HG03066 (cell line): ENCODE data around the gene ANXA11.

Source experiments
- ATAC-seq: cut with Tn5 transposase; IDR thresholded peaks from one replicate; pipeline ENCODE4 v1.9.1; 2021; ENCODE audit warnings: low read depth; ENCODE audit not compliant: unreplicated experiment

The ANXA11 gene

DNA sequence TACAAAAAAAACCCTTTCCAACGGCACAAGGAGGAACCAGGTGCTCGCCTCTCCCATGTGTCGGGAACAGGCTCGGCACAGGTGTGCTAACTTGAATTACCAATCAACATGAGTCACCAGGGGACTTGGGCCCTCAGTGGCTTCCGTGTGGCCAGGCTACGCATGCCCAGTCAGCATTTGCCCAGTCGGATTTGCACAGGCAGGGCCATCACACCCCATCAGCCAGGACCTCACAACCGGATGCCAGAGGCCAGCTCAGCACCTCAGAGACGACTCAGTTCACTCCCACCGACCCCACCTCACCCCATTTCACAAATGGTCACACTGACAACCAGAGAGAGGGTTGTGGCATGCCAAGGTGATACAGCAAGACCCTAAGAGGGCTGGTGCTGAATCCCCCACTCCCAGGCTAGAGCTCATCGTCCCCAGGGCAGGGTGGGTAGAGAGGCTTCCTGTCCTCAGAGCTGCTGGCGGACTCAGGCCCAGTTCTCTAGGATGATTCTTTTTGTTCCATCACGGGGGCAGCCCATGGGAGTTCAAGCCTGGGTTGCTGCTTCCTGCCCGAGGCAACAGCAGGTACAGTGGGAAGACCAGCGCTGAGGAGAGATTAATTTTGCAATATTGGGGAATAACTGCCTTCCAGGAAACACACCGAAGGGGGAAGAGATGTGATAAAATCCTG, 13.6 kb downstream of the ANXA11 start:
- ATAC-seq: no peak

- no peak for ATAC-seq
These were observed 16.6 kb downstream of the ANXA11 start for GRCh38 chr10:80188713-80189112.

DNA sequence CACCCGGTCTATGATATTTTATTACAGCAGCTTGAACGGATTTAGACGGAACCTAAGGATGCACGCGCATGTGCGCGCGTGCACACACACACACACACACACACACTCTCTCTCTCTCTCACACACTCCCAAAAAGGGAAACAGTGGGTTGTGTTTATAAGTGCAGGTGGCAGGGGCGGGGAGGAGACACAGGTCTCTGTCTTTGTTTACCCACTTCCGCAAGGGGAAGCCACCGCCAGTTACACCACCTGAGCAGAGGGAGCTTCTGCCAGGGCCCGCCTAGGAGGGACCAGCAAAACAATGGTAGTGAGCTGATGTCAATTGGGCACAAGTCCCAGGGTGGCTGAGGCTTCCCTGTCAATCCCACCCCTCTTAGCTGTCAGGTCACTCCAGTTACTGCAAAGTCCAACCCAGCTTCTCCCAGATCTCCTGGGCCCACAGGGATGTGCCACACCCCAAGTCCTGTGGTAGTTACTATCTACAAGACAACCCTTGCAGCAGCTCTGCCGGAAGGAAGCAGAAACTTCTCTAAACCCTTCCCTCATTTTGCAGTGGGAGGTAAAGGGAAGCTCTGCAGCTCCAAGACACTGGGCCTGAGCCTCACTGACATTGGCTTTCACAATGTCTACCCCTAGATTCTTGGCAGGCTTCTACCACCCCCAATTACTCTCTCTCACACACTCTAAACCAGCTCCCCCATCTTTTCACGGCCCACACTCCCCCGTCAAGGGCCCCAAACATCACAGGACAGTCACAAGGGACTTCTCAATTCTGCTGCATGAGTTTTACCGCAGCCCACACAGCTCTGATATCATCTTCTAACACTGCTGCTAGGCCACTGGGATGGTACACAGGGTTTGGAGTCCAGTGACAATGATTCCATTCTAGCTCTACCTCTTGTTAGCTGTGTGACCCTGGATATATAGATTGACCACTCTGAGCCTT, 17.6 kb downstream of the ANXA11 start:
- peak; percentile 89 for ATAC-seq

DNA sequence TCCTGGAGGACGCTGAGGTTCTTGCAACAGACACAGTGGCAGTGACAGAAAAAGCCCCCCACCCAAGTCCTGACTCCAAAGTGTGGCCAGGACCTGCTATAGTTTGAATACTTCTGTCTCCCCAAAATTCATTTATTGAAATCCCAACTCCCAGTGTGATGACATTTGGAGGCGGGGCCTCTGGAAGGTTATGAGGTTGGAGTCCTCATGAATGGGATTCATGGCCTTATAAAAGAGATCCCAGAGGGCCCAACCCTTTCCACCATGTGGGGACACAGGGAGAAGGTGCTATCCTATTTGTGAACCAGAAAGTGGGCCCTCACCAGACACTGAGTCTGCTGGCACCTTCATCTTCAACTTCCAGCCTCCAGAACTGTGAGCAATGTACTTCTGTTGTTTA, 18.3 kb downstream of the ANXA11 start:
- no peak for ATAC-seq

- no peak for ATAC-seq
These were observed 18.8 kb downstream of the ANXA11 start for GRCh38 chr10:80186364-80187012.

DNA sequence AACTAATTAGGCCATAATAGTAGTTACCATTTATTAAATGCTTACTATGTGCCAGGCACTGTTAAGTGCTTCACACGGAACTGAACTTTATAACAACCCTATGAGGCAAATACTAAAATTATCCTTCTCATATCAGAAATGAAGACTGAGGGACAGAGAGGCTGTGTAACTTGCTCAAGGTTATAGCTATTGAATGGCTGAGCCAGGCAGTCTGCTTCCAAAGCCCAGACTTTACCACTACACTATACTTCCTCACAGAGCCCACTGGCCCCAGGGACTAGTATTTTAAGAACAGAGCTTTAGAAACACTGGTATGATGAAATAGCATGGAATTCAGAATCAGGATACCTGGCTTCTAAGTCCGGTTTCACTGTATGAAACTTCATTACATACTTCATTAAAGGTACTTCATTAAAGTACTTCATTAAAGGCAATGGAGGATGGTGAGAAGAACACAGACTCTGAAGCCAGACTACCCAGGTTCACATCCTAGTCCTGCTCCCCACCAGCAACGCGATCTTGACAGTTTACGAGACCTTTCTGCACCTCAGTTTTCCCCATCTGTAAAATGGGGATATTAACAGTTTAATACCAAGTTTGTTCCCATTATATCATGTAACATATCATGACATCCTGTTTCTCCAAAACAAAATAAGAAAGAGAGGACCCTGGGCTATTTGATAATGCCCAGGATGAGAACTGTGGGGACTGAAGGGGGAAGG, 19.6 kb downstream of the ANXA11 start:
- ATAC-seq: no peak

- no peak for ATAC-seq
These were observed 21.0 kb downstream of the ANXA11 start for GRCh38 chr10:80184291-80184690.

DNA sequence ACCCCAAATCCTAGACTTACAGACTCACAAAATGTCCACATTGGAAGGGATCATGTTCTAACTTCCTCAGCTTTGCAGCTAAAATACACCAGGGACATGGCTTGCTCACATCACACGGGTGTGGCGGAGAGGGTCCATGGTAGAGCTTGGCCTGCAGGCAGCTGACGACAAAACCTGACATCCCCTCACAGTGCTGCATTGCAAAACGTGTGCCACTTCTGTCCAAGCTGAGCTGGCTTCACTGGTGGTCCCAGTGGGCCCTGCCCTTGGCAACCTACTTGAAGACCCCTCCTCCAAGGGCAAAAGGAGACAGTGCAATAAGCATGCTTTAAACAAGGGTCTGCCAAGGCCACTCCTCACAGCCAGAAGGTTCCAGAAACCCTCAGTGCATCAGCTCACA, 21.9 kb downstream of the ANXA11 start:
- no peak for ATAC-seq

DNA sequence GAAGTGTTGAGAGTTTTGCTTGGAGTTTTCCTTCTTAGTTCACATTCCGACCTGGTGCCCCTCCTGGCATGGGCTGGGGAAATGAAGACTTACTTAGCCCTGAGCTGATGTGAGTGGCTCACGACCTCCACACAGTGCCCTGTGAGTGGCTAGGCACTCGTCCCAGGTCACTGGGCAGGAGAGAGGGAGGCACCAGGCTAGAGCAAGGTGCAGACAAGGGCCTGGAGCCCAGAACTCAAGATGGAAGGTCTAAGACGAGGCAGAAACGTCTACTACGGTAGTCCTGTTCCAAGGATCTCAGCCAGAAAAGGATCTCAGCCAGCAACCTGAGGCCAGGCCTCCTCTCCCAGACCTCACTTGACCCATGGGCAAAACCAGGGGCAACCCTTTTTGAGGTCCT, 22.4 kb downstream of the ANXA11 start:
- ATAC-seq: no peak

- no peak for ATAC-seq
These were observed 27.3 kb downstream of the ANXA11 start for GRCh38 chr10:80177781-80178636.

GRCh38 chr10:80176526-80176925, 28.8 kb downstream of the ANXA11 start:
- ATAC-seq: no peak

DNA sequence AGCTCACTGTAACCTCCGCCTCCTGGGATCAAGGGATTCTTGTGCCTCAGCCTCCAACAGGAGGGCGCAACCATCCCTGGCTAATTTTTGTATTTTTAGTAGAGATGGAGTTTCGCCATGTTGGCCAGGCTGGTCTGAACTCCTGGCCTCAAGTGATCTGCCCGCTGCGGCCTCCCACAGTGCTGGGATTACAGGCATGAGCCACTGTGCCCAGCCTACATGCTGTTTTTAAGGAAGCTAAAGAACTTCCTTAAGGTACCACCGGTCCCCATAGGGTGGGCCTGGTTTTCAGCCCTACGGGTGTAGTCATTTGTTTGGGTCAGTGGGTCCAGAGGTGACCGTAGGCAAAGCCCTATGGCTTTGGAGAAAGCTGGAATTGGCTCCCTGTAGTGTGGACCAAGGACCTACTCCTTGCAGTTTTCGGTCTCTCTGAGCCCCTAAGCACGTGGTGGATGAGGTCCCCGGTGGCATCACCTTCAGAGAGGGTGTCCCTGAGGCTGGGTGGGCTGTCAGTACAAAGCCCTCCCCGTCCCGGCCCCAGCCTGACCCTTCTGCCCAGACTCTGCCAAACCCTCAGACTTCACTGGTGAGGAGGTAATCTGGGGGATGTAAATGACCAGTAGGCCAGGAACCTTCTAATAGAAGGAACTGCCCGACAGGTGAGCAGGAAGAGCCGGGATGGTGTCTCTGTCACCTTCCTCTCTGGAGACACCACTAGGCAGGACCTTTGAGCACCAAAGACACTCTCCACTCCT, 30.5 kb downstream of the ANXA11 start:
- no peak for ATAC-seq

DNA sequence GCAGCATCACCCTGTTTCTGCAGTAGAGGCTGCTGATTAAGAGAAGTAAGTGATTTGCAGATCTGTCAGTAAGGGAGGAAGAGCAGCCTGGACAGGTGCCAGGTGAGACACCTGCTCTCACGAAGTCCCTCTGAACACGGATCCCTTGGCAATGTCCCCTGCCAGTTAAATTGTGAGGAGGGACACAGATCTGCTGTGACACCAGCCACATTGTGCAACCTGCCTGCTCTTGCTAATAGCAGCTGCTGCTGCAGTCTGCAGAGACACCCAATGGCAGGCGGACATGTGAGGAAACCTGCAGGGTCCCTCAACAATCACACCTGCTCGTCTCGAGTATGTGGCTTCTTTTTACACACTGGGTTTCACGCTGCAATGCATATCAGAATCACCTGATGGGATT, 31.9 kb downstream of the ANXA11 start:
- ATAC-seq: no peak

DNA sequence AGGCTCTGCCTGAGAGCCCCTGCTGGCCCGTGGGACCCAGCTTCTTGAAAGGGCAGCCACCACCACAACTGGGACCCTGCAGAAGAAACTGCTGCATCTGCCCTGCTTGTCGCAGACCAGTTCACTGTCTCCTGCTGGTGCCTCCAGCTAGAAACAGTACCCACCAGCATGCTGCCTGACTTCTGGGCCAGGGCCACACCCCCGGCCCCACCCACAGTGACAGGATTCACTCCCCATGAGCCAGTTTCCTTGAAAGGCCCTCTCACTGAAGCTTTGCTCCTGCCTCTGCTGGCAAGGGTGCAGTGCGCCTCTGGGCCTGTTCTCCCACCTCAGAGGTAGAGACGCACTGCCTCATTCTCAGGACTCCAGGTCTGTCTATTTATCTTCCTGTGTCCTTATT, 32.4 kb downstream of the ANXA11 start:
- no peak for ATAC-seq

GRCh38 chr10:80171248-80171660, 34.1 kb downstream of the ANXA11 start:
- no peak for ATAC-seq

GRCh38 chr10:80170641-80171040, 34.7 kb downstream of the ANXA11 start:
- no peak for ATAC-seq

GRCh38 chr10:80170026-80170425, 35.3 kb downstream of the ANXA11 start:
- no peak for ATAC-seq

- ATAC-seq: no peak
These were observed 36.5 kb downstream of the ANXA11 start for GRCh38 chr10:80168679-80169380.

DNA sequence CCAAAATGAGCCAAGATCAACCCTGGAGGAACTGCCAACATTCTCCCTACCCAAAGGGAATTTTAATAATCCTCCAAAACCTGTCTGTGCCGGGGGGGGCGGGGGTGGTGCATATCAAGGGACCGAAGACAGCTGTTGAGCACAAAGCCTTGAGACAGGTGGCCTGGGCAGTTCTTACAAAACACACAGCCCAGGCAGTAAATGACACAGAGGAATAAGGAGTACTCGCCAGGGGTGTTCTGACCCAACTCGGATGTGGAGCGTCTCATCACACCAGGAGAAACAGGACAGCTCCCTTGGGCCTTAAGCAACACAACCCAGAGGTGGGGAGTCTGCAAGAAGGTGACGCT, 37.2 kb downstream of the ANXA11 start:
- no peak for ATAC-seq
